ENCODE measurements around the gene SMC6.

The SMC6 gene

GRCh38 chr2:17763641-17764333, 10.2 kb upstream of the SMC6 start:
- no peak for DNase-seq

DNA sequence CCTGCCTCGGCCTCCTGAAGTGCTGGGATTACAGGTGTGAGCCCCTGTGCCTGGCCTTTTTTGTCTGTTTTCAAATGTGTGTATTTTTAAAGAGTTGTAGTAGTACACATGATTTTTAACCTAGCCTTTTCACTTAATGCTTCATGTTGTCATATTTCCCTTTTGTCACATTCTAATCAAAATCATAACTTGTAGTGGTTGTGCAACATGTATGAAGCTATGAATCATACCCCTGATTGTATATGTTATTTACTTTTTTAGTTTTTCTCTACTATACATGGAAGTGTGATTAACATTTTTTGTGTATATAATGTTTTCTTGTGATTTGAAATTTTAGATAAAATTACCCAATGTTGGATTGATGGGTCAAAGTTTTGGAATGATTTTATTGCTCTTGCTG, 8.8 kb upstream of the SMC6 start:
- DNase-seq: no peak

GRCh38 chr2:17759805-17760204, 6.2 kb upstream of the SMC6 start:
- DNase-seq: no peak

- DNase-seq: no peak
These were observed 4.5 kb upstream of the SMC6 start for GRCh38 chr2:17758118-17758517.

DNA sequence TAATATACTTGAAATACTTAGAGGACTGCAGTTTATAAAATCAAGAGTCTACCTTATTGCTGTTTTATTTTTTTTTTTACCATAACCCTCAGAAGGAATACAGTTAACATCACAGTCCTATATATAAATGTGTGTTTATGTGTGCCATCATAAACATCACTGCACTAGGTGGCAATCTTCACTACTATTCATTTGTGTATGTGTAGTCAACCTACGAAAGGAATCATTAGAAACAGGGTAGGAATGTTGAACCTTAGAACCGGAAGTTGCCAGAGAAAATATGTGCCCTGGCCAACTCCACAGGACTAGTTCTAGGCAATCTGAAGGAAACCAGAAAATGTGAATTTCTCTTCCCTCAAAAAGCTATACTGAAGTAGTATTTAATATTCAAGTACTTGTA, 3.7 kb upstream of the SMC6 start:
- DNase-seq: no peak

DNA sequence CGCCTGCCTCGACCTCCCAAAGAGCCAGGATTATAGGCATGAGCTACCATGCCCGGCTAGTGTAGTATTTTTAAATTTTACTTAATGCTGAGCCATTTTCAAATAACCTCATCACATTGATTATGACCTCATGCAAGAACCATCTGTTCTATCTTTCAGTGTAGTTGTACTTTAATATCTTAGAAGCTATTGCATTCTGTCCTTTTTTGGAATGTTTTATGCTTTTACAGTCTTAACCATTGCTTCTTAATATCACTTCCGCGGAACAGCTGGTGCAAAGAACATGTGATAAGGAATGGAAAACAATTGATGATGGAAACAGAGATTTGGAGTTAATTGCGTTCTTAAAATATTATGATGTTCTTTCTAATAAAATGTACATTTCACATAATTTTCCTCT, 3.1 kb upstream of the SMC6 start:
- no peak for DNase-seq

GRCh38 chr2:17754773-17755425, 1.3 kb upstream of the SMC6 start:
- no peak for DNase-seq

DNA sequence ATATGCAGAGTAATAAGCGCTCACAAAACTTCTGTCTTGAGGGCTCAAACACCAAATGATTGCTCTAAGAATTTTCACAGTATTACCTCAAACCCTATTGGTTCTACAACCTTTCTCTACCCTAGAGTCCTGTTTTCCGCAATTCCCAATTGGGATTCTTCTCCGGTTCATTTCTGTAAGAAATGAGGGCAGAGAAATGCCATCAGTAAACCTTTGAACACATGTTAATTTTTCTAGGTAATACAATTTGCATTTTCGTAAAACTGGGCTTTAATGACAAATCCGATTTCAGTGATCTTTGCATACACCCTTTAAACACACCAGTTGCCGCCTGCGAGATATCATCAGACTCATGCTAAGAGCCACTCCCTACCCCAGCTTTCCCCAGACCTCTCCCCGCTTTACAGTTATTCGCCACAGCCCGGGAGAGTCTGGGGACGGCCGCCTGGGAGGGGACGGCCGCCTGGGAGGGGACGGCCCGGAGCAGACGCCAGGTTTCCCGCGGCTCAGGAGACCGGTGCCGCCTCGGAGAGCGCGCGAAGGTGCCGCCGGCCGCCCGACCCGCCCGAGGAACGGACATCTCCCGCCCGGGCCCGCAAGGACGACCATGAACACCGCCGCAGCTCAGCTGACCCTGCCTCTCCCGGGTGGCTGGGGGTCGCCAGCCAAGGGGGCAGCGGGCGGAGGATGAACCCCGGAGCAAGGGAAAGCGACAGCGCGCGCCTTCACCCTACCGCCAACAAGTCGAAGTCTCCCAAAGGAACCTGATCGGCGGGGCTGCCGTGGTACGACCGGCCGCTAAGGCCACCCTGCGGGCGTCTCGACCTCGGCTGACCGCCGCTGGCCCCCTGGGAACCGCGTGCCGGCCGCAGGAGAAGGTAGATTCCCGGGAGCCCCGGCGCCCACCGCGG, 463 bp downstream of the SMC6 start:
- peak; percentile 37 for DNase-seq

DNA sequence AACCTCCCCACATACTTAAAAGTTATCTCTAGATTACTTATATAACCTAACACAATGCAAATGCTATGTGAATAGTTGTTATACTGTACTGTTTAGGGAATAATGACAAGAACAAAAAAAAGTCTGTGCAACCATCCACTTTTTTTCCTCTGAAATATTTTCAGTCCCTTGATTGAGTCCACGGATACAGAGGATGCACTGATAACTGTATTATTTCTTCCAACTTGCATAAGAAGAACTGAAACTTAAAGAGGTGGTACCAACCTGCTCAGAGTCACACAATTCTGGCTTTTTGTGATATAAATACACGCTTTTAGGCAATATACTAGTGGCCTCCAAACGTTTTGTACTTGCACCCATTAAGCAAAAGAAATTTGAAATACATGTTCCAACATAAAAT, 1.4 kb downstream of the SMC6 start:
- DNase-seq: no peak

GRCh38 chr2:17749753-17750438, 3.7 kb downstream of the SMC6 start:
- peak; percentile 6 for DNase-seq

DNA sequence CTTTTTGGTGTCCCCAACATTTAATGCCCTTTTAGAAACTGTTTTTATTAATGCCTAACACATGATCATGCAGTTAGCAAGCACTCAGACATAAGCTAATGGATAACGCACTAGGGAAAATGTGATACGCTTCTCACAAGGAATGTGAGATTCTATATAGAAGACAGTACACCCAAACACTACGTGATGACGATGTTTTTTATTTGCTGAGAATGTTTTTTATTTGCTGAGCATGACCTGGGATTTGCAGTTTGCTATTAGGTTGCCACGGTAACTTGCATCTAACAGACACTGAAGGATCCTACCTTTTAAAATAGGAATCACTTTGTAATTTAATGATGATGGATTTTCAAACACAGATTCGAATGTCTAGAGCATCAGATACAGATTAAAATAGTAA, 4.9 kb downstream of the SMC6 start:
- no peak for DNase-seq

DNA sequence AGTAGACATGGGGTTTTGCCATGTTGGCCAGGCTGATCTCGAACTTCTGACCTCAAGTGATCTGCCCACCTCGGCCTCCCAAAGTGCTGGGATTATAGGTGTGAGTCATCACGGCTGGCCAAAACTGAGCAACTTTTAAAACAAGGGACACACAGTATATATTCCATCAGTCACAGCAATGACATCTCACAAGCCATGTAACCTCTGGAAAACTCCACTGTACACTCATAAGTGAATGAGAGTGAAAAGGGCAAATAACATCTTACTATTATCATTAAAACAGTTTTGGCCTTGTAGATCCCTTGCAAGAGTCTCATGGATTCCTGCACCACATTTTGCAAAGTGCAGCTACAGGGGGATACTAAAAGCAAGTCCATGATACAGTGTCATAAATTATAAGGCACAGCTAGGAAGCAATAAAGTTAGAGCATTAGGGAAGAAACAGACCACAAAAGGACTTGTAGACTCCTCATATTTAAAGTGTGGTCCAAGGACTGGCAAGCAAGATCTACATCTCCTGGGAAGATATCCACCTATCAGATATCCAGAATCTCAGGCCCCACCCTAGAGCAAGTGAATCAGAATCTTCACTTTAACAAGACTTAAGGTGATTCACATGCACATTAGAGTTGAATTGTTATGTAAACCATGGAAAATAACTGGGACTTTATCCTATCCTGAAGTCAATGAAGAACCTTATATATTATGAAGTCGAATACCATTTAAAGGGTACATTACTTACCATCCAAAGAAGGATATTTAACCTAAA, 5.7 kb downstream of the SMC6 start:
- DNase-seq: no peak

DNA sequence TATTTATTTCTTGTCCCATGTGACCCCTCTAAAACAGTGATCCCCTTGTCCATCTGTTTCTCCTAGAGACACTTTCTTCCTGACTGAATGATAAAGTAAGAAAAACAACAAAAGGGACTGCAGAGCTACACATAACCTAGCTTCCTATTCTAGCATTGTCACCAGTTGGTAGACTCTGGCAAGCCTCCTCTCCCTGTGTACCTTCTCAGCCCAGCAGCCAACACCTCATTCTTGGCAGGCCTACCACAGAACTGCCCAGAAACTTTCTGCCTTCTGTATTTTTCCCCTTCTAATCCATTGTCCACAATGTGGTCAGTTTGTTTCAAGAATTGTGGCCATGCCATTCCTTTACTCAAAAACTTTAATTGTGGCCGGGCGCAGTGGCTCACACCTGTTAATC, 13.4 kb downstream of the SMC6 start:
- no peak for DNase-seq

DNA sequence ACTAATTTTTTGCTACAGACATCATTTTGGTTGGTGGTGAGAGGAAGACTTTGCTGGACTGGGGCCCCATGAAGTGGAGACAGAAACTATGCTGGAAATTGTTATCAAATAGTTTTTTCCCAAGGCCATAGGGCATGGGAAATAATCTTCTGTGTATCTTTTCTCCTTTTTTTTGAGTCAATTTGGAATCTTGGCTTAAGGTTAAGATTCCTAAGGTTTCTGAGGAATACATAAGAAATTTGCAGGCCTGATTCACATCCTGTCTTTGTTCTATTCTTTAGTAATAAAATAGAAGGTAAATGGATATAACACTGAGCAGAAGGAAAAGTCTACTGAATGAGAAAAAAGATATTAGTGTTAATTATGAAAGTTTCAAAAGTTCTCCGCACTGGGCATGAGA, 16.6 kb downstream of the SMC6 start:
- DNase-seq: no peak

GRCh38 chr2:17735864-17736263, 17.7 kb downstream of the SMC6 start:
- DNase-seq: no peak

- DNase-seq: no peak
These were observed 20.0 kb downstream of the SMC6 start for GRCh38 chr2:17733599-17733998.

- no peak for DNase-seq
These were observed 23.7 kb downstream of the SMC6 start for GRCh38 chr2:17729880-17730279.

GRCh38 chr2:17728210-17728609, 25.4 kb downstream of the SMC6 start:
- DNase-seq: no peak

- DNase-seq: peak; percentile 16
These were observed 33.8 kb downstream of the SMC6 start for GRCh38 chr2:17719562-17720371.

GRCh38 chr2:17718689-17719088, 34.9 kb downstream of the SMC6 start:
- DNase-seq: no peak

- DNase-seq: no peak
These were observed 35.9 kb downstream of the SMC6 start for GRCh38 chr2:17717666-17718065.

DNA sequence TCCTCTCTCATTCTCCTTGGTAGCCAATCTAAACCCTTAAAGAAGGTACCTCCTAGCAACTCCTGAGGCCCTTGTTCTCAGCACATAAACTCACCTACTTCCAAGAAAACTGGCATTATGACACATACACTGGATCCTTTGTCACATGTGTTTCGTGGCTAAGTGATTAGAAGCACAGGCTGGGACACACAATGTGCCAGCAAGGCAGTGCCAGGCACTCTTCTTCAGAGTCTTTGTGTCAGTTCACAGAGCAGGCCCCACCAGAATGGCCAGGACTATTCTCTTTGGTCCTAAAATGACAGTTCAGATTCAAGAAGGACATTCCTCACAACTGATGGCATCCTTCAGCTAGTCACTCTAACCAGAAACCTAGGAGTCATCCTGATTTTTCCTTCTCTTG, 40.3 kb downstream of the SMC6 start:
- DNase-seq: no peak

Data from activated CD4-positive, alpha-beta T cell treated with anti-CD3 and anti-CD28 coated beads, Interleukin-2, amount 50 U/mL, for 16 hours (primary cell).